GM12878 (cell line): ENCODE measurements around the gene HS6ST3. TPM values are rescaled to one million over a fixed set of nuclear protein-coding genes. Genes with fewer than 3 reads are reported as not detected.

ENCODE experiments used
- ATAC-seq: fragments of 200-7000 bp; cut with Tn5 transposase; 3 replicates; pipeline ENCODE4 v1.9.1; 2020; ENCODE audit warnings: mild to moderate bottlenecking, moderate library complexity
- BruUV-seq: library from RNA; stranded (reverse); fragments of 400-500 nt; replicated peaks from 2 replicates; lab custom pipeline; 2021; lab: Mats Ljungman, UMichigan
- CTCF ChIA-PET: fragments of 300-600 bp; sonication (Branson Sonifier 250); formaldehyde crosslinking; extraction: SDS; loops from one replicate; lab custom pipeline; 2021; ENCODE audit warnings: inconsistent platforms; lab: Yijun Ruan, JAX
- POLR2A ChIA-PET: fragments of 350-600 bp; formaldehyde crosslinking; extraction: SDS; loops from one replicate; lab custom pipeline; 2021; ENCODE audit warnings: inconsistent platforms; lab: Charles Lee
- RAD21 ChIA-PET: fragments of 300-600 bp; sonication (Branson Sonifier 250); formaldehyde crosslinking; loops from one replicate; lab custom pipeline; 2023; ENCODE audit warnings: antibody characterized with exemption; ENCODE audit not compliant: unreplicated experiment; lab: Charles Lee
- SMC1A ChIA-PET: fragments of 300-600 bp; sonication (Branson Sonifier 250); formaldehyde crosslinking; loops from one replicate; lab custom pipeline; 2023; ENCODE audit not compliant: unreplicated experiment, uncharacterized antibody; lab: Charles Lee
- DNase-seq: peaks from one replicate; pipeline ENCODE4 v3.0.0-alpha.2; 2011; ENCODE audit warnings: low read depth, low spot score
- FAIRE-seq: peaks from 3 replicates; lab custom pipeline; 2011; peaks lifted over from hg19 to GRCh38; lab: Jason Lieb, UNC
- H2AFZ ChIP-seq: 2 replicates; pipeline ENCODE4 v1.6.0; 2011; ENCODE audit warnings: low read depth, low read length, control low read depth; ENCODE audit not compliant: control insufficient read depth
- H3K27ac ChIP-seq: 2 replicates; pipeline ENCODE4 v1.5.1; 2011; ENCODE audit warnings: control low read depth; ENCODE audit not compliant: control insufficient read depth, insufficient read depth
- H3K27me3 ChIP-seq, 2 experiments: replicated peaks in 1 of 2; 2 replicates each; pipeline versions ENCODE4 v1.6.0 to v1.6.1; 2011; ENCODE audit warnings: low read length in 1 of 2; ENCODE audit not compliant: control insufficient read depth in 2 of 2, insufficient read depth in 2 of 2
- H3K36me3 ChIP-seq, 2 experiments: 2 replicates each; pipeline ENCODE4 v1.5.1; 2011; ENCODE audit warnings: low read length in 1 of 2; ENCODE audit not compliant: control insufficient read depth in 2 of 2, insufficient read depth in 2 of 2
- H3K4me1 ChIP-seq: 2 replicates; pipeline ENCODE4 v1.6.1; 2011; ENCODE audit warnings: mild to moderate bottlenecking, low read length, moderate library complexity, mixed read lengths; ENCODE audit not compliant: control insufficient read depth, insufficient read depth
- H3K4me2 ChIP-seq: 2 replicates; pipeline ENCODE4 v1.6.0; 2011; ENCODE audit warnings: control low read depth; ENCODE audit not compliant: control insufficient read depth, insufficient read depth
- H3K4me3 ChIP-seq: fragments of 200-600 bp; sonication (generic); 2 replicates; pipeline ENCODE4 v1.5.1; 2016
- H3K79me2 ChIP-seq: 2 replicates; pipeline ENCODE4 v1.6.0; 2011; ENCODE audit warnings: low read length; ENCODE audit not compliant: control insufficient read depth, insufficient read depth
- H3K9ac ChIP-seq: 2 replicates; pipeline ENCODE4 v1.8.0; 2011; ENCODE audit warnings: low read length, control low read depth, mixed read lengths; ENCODE audit not compliant: control insufficient read depth, insufficient read depth
- H3K9me3 ChIP-seq: replicated peaks from 3 replicates; pipeline ENCODE4 v1.5.1; 2011; ENCODE audit warnings: mild to moderate bottlenecking, low read length; ENCODE audit not compliant: control insufficient read depth, insufficient read depth
- H4K20me1 ChIP-seq: 2 replicates; pipeline ENCODE4 v1.6.0; 2011; ENCODE audit not compliant: control insufficient read depth, insufficient read depth
- CEBPB ChIP-seq, 2 experiments: fragments of 150-350 bp in 1 of 2; IDR thresholded peaks; 2 replicates each; pipeline ENCODE4 v1.6.1; 2012 to 2014; ENCODE audit warnings: low read depth in 2 of 2, low read length in 2 of 2, borderline replicate concordance in 1 of 2, inconsistent platforms in 1 of 2
- CREM ChIP-seq: IDR thresholded peaks from 2 replicates; pipeline ENCODE4 v1.6.1; 2014; ENCODE audit warnings: antibody characterized with exemption, low read depth
- ELK1 ChIP-seq: IDR thresholded peaks from 2 replicates; pipeline ENCODE4 v1.6.1; 2012; ENCODE audit warnings: low read depth, low read length, improper control_type of control experiment
- ESRRA ChIP-seq: IDR thresholded peaks from 2 replicates; pipeline ENCODE4 v1.6.1; 2012; ENCODE audit warnings: mild to moderate bottlenecking, low read length, improper control_type of control experiment
- IKZF2 ChIP-seq, 2 experiments: fragments of 450-650 bp; IDR thresholded peaks; 2 replicates each; pipeline ENCODE4 v1.6.1; 2017; ENCODE audit warnings: mild to moderate bottlenecking in 2 of 2, moderate library complexity in 2 of 2
- IRF3 ChIP-seq: fragments of 450-650 bp; IDR thresholded peaks from 2 replicates; pipeline ENCODE4 v1.6.1; 2014; ENCODE audit warnings: mild to moderate bottlenecking
- MYC ChIP-seq: IDR thresholded peaks from 2 replicates; pipeline ENCODE4 v1.6.1; 2011; ENCODE audit warnings: mild to moderate bottlenecking, low read length, moderate library complexity, inconsistent platforms; ENCODE audit not compliant: insufficient read depth, insufficient replicate concordance, insufficient read length, severe bottlenecking
- NFIC ChIP-seq: IDR thresholded peaks from 2 replicates; pipeline ENCODE4 v1.6.1; 2012; ENCODE audit warnings: low read depth, mild to moderate bottlenecking, inconsistent platforms, low read length, moderate library complexity
- NFYB ChIP-seq: IDR thresholded peaks from 2 replicates; pipeline ENCODE4 v1.6.1; 2011; ENCODE audit warnings: low read depth, mild to moderate bottlenecking, low read length, improper control_type of control experiment, moderate library complexity; ENCODE audit not compliant: insufficient read depth
- NR2F1 ChIP-seq: fragments of 450-650 bp; conservative IDR thresholded peaks from 2 replicates; pipeline ENCODE4 v1.6.1; 2017; ENCODE audit warnings: mild to moderate bottlenecking
- PAX8 ChIP-seq: fragments of 450-650 bp; IDR thresholded peaks from 2 replicates; pipeline ENCODE4 v1.6.1; 2017; ENCODE audit warnings: mild to moderate bottlenecking, moderate library complexity
- POLR2AphosphoS2 ChIP-seq: IDR thresholded peaks from 2 replicates; pipeline ENCODE4 v1.6.1; 2011; ENCODE audit warnings: low read depth, mild to moderate bottlenecking, low read length, improper control_type of control experiment, moderate library complexity
- RAD21 ChIP-seq: IDR thresholded peaks from 2 replicates; pipeline ENCODE4 v1.6.1; 2011; ENCODE audit warnings: mild to moderate bottlenecking, low read depth, low read length, moderate library complexity; ENCODE audit not compliant: insufficient read depth
- RCOR1 ChIP-seq: conservative IDR thresholded peaks from 2 replicates; pipeline ENCODE4 v1.6.1; 2012; ENCODE audit warnings: low read depth, low read length, improper control_type of control experiment
- SMAD1 ChIP-seq: fragments of 450-650 bp; IDR thresholded peaks from 2 replicates; pipeline ENCODE4 v1.6.1; 2018; ENCODE audit warnings: mild to moderate bottlenecking, low read depth; ENCODE audit not compliant: partially characterized antibody
- SREBF2 ChIP-seq: IDR thresholded peaks from 2 replicates; pipeline ENCODE4 v1.6.1; 2012; ENCODE audit warnings: mild to moderate bottlenecking, low read length
- SUPT20H ChIP-seq: IDR thresholded peaks from 2 replicates; pipeline ENCODE4 v1.6.1; 2011; ENCODE audit warnings: low read depth, mild to moderate bottlenecking, low read length, moderate library complexity, borderline replicate concordance; ENCODE audit not compliant: control insufficient read depth
- SUZ12 ChIP-seq: fragments of 200-600 bp; sonication (generic); IDR thresholded peaks from one replicate; pipeline ENCODE4 v1.6.1; 2018; ENCODE audit warnings: antibody characterized with exemption, mild to moderate bottlenecking; ENCODE audit not compliant: unreplicated experiment
- ZNF207 ChIP-seq: fragments of 450-650 bp; IDR thresholded peaks from 2 replicates; pipeline ENCODE4 v1.6.1; 2014; ENCODE audit warnings: antibody characterized with exemption, mild to moderate bottlenecking, borderline replicate concordance
- ZNF24 ChIP-seq: fragments of 450-650 bp; IDR thresholded peaks from 2 replicates; pipeline ENCODE4 v1.6.1; 2017; ENCODE audit warnings: antibody characterized with exemption, mild to moderate bottlenecking
- ZNF384 ChIP-seq: IDR thresholded peaks from 2 replicates; pipeline ENCODE4 v1.6.1; 2012; ENCODE audit warnings: low read depth, mild to moderate bottlenecking, low read length, improper control_type of control experiment, borderline replicate concordance
- WGBS: methylation state at CpG from one replicate; pipeline ENCODE4 v1.1.6; 2016; ENCODE audit warnings: low lambda C conversion rate; ENCODE audit not compliant: insufficient replicate concordance, insufficient coverage; ENCODE audit errors: missing lambda C conversion rate; 5-methylcytosine and 5-hydroxymethylcytosine counted together
- in situ Hi-C: fragments of 300-500 bp; cut with MboI; formaldehyde crosslinking; loops from 9 replicates; pipeline ENCODE4 v1.14.3; 2018; ENCODE audit warnings: mixed read lengths
- intact Hi-C: fragments of 100-400 bp; cut with micrococcal nuclease; formaldehyde crosslinking; loops from one replicate; pipeline ENCODE4 v1.14.2; 2022; ENCODE audit not compliant: unreplicated experiment
- polyA plus RNA-seq, 11 experiments: library from polyadenylated mRNA; depleted of rRNA in 4 of 11; unstranded in 6 of 11; stranded (reverse) in 5 of 11; fragments of >200 nt; fragmentation: Nextera tagmentation in 4 of 11; fragmentation: Illumina TruSeq in 1 of 11; extraction: Ambion mirVana in 4 of 11; extraction: Trizol in 1 of 11; gene quantifications; 1 replicate in 1 of 11; 2 replicates in 10 of 11; pipeline versions ENCODE4 v1.2.1 to v1.2.3, GENCODE V29; 2011 to 2016; ENCODE audit warnings: inconsistent platforms in 2 of 11, missing spikeins in 2 of 11, low read depth in 1 of 11
- total RNA-seq, 4 experiments: library from RNA; depleted of rRNA in 3 of 4; stranded (reverse); fragments of >200 nt in 3 of 4; fragmentation: Illumina TruSeq in 1 of 4; extraction: Trizol in 1 of 4; gene quantifications; 2 replicates each; pipeline versions ENCODE4 v1.2.1 to v1.2.3, GENCODE V29; 2013 to 2021
- TF ChIP-seq, protein P1 (sequence below): fragments of 450-650 bp; IDR thresholded peaks from 2 replicates; pipeline ENCODE4 v1.6.1; 2017; ENCODE audit warnings: mild to moderate bottlenecking

Gene HS6ST3
- total and polyA plus RNA-seq, 10 of the 15 experiments (the other 5 are each of a cell fraction or from before 2014, with no cell fraction given) = under 0.01 to 2.9 TPM; not detected in 8

- TF ChIP-seq NFIC (no peak), POLR2AphosphoS2 (no peak), ZNF24 (no peak), ZNF207 (no peak), IKZF2 (IDR thresholded peaks at IDR 0.05) (no peak)
These were observed 754.3 kb downstream of the HS6ST3 start (continued) for GRCh38 chr13:96844195-96844594.

DNA sequence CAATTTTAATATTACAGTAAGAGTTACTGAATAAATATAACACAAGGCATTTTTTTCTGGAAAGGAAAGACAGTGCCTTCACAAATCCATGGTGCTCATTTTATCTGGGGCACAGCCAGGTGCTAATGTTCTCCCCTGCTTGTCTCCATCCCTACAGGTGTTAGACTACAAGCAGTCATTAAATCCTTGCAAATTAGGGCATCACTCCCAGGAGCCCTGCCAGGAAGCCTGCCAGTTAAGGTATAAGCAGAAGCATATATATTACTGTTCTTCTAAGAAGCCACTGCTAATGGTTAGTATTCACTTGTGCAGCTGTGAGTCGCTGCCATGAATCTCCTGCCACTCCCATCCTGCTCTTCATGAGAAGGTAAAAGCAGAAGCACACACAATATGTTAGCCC lies 754.7 kb downstream of the HS6ST3 start:
- WGBS = 20% methylated on average over 1 of the region's 1 CpG
- Histone ChIP-seq H3K4me1 (no peaks in the 10 kb centered on the region), H2AFZ (no peak overlapping the region), H3K79me2 (no peaks in the 10 kb centered on the region), H3K4me3 (no peak overlapping the region), H3K27ac (no peak overlapping the region), H3K36me3 (no peaks in the 10 kb centered on the region), H3K9me3 (no peaks in the 10 kb centered on the region), H3K27me3 (no peaks in the 10 kb centered on the region), H4K20me1 (no peaks in the 10 kb centered on the region), H3K9ac (no peak overlapping the region), H3K4me2 (no peak overlapping the region)
- FAIRE-seq (no peak), DNase-seq (no peak), ATAC-seq (no peak)
- in situ Hi-C loops (no loop called here), intact Hi-C loops (no loop called here)
- ChIA-PET CTCF (no interaction called here), POLR2A (no interaction called here), RAD21 (no interaction called here), SMC1A (no interaction called here)
- no TSS peak for BruUV-seq
- TF ChIP-seq CREM (no peak), ZNF384 (no peak), NR2F1 (no peak), IRF3 (no peak), RAD21 (no peak), ELK1 (no peak), ESRRA (no peak), RCOR1 (no peak), SUPT20H (no peak), PAX8 (no peak), NFYB (no peak), SMAD1 (no peak), CEBPB (IDR thresholded peaks at IDR 0.05; ENCODE audit: borderline replicate concordance in 1 of 2, low read depth in 2 of 2, low read length in 2 of 2) (no peak), MYC (no peak), SUZ12 (no peak), SREBF2 (no peak)
- TF ChIP-seq, protein P1, sequence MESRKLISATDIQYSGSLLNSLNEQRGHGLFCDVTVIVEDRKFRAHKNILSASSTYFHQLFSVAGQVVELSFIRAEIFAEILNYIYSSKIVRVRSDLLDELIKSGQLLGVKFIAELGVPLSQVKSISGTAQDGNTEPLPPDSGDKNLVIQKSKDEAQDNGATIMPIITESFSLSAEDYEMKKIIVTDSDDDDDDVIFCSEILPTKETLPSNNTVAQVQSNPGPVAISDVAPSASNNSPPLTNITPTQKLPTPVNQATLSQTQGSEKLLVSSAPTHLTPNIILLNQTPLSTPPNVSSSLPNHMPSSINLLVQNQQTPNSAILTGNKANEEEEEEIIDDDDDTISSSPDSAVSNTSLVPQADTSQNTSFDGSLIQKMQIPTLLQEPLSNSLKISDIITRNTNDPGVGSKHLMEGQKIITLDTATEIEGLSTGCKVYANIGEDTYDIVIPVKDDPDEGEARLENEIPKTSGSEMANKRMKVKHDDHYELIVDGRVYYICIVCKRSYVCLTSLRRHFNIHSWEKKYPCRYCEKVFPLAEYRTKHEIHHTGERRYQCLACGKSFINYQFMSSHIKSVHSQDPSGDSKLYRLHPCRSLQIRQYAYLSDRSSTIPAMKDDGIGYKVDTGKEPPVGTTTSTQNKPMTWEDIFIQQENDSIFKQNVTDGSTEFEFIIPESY = no peak
